GM23338 (cell line): ENCODE data around the gene C1orf116. TPM values are rescaled to one million over a fixed set of nuclear protein-coding genes. Genes with fewer than 3 reads are reported as not detected.

ENCODE experiments used
- ATAC-seq: fragments of 200-7000 bp; cut with Tn5 transposase; 3 replicates; pipeline ENCODE4 v1.9.1; 2020
- DNase-seq: peaks from one replicate; pipeline ENCODE4 v3.0.0-alpha.2; 2015; ENCODE audit warnings: low spot score
- H2AFZ ChIP-seq: fragments of 200-600 bp; sonication (generic); 2 replicates; pipeline ENCODE4 v1.8.0; 2016; ENCODE audit warnings: antibody characterized with exemption, mild to moderate bottlenecking, moderate library complexity
- H3F3A ChIP-seq: fragments of 200-600 bp; sonication (generic); replicated peaks from 2 replicates; pipeline ENCODE4 v1.8.0; 2017; ENCODE audit warnings: antibody characterized with exemption, mixed run types, low read depth
- H3K27ac ChIP-seq: fragments of 200-600 bp; sonication (generic); 2 replicates; pipeline ENCODE4 v1.6.1; 2016; ENCODE audit warnings: low read depth
- H3K27me3 ChIP-seq: fragments of 200-600 bp; sonication (generic); 2 replicates; pipeline ENCODE4 v1.8.0; 2016; ENCODE audit warnings: mild to moderate bottlenecking, mixed run types, moderate library complexity; ENCODE audit not compliant: insufficient read depth
- H3K36me3 ChIP-seq: fragments of 200-600 bp; sonication (generic); 2 replicates; pipeline ENCODE4 v1.8.0; 2016; ENCODE audit warnings: mild to moderate bottlenecking; ENCODE audit not compliant: insufficient read depth
- H3K4me1 ChIP-seq: fragments of 200-600 bp; sonication (generic); 2 replicates; pipeline ENCODE4 v1.8.0; 2016; ENCODE audit warnings: mild to moderate bottlenecking, moderate library complexity; ENCODE audit not compliant: insufficient read depth
- H3K4me2 ChIP-seq: fragments of 200-600 bp; sonication (generic); 2 replicates; pipeline ENCODE4 v1.7.1; 2017; ENCODE audit warnings: mixed run types
- H3K4me3 ChIP-seq: fragments of 200-600 bp; sonication (generic); 2 replicates; pipeline ENCODE4 v1.6.1; 2016; ENCODE audit warnings: mixed run types
- H3K79me2 ChIP-seq: fragments of 200-600 bp; sonication (generic); replicated peaks from 2 replicates; pipeline ENCODE4 v1.8.0; 2017; ENCODE audit warnings: mild to moderate bottlenecking; ENCODE audit not compliant: insufficient read depth
- H3K9me2 ChIP-seq: fragments of 200-600 bp; sonication (generic); 2 replicates; pipeline ENCODE4 v1.8.0; 2017; ENCODE audit not compliant: insufficient read depth
- H4K20me1 ChIP-seq: fragments of 200-600 bp; sonication (generic); replicated peaks from 2 replicates; pipeline ENCODE4 v1.8.0; 2017; ENCODE audit warnings: mild to moderate bottlenecking; ENCODE audit not compliant: insufficient read depth
- H3K27ac Mint-ChIP-seq: 2 replicates; pipeline ENCODE4 v1.8.0; 2020; ENCODE audit warnings: inconsistent platforms, mild to moderate bottlenecking, moderate library complexity, mixed read lengths
- H3K27me3 Mint-ChIP-seq: 3 replicates; pipeline ENCODE4 v1.8.0; 2022; ENCODE audit warnings: low read depth, mild to moderate bottlenecking, moderate library complexity, mixed read lengths, inconsistent platforms; ENCODE audit not compliant: insufficient read depth, poor library complexity
- H3K36me3 Mint-ChIP-seq: 3 replicates; pipeline ENCODE4 v1.8.0; 2021; ENCODE audit warnings: low read depth, mild to moderate bottlenecking, inconsistent platforms, moderate library complexity, mixed read lengths
- H3K4me1 Mint-ChIP-seq: 3 replicates; pipeline ENCODE4 v1.8.0; 2020; ENCODE audit warnings: mild to moderate bottlenecking, inconsistent platforms, mixed read lengths
- H3K4me3 Mint-ChIP-seq: 3 replicates; pipeline ENCODE4 v1.8.0; 2021; ENCODE audit warnings: moderate library complexity, mild to moderate bottlenecking, inconsistent platforms, mixed read lengths
- H3K9me3 Mint-ChIP-seq: 3 replicates; pipeline ENCODE4 v1.8.0; 2020; ENCODE audit warnings: moderate library complexity, mild to moderate bottlenecking, inconsistent platforms, mixed read lengths
- CTCF ChIP-seq, 2 experiments: fragments of 200-600 bp in 1 of 2; sonication (generic) in 1 of 2; conservative IDR thresholded peaks; 2 replicates each; pipeline versions ENCODE4 v1.5.1 to v1.6.1; 2016 to 2017; ENCODE audit warnings: antibody characterized with exemption in 2 of 2, low read depth in 2 of 2, mild to moderate bottlenecking in 2 of 2, moderate library complexity in 1 of 2
- EZH2 ChIP-seq: fragments of 200-600 bp; sonication (generic); IDR thresholded peaks from one replicate; pipeline ENCODE4 v1.8.0; 2017; ENCODE audit warnings: antibody characterized with exemption, mild to moderate bottlenecking, low read depth; ENCODE audit not compliant: unreplicated experiment
- JUNB ChIP-seq: IDR thresholded peaks from one replicate; pipeline ENCODE4 v1.6.1; 2016; ENCODE audit warnings: antibody characterized with exemption; ENCODE audit not compliant: unreplicated experiment
- STAT1 ChIP-seq: IDR thresholded peaks from one replicate; pipeline ENCODE4 v1.6.1; 2016; ENCODE audit warnings: antibody characterized with exemption; ENCODE audit not compliant: unreplicated experiment
- ZNF114 ChIP-seq: fragments of 250-450 bp; sonication (Bioruptor Pico); IDR thresholded peaks from 2 replicates; pipeline ENCODE4 v1.5.0; 2020; ENCODE audit warnings: mild to moderate bottlenecking, moderate library complexity
- ZNF331 ChIP-seq: fragments of 250-450 bp; sonication (Bioruptor Pico); IDR thresholded peaks from 2 replicates; pipeline ENCODE4 v1.5.0; 2020; ENCODE audit warnings: low read depth, mild to moderate bottlenecking, moderate library complexity
- ZNF462 ChIP-seq: fragments of 250-450 bp; sonication (Bioruptor Pico); IDR thresholded peaks from 2 replicates; pipeline ENCODE4 v1.5.0; 2020; ENCODE audit warnings: mild to moderate bottlenecking, moderate library complexity
- polyA plus RNA-seq: library from polyadenylated mRNA; unstranded; fragments of >200 nt; fragmentation: Nextera tagmentation; extraction: Ambion mirVana; gene quantifications from 2 replicates; pipeline ENCODE4 v1.2.1, GENCODE V29; 2016
- total RNA-seq: library from RNA; depleted of rRNA; stranded (reverse); fragments of >200 nt; shearing (Covaris generic); gene quantifications from 2 replicates; pipeline ENCODE4 v1.2.3, GENCODE V29; 2014

C1orf116 gene
- total and polyA plus RNA-seq, 2 experiments from 2014 or later: 2.3 to 5.3 TPM

GRCh38 chr1:206979379-206980043 lies 53.0 kb downstream of the C1orf116 start:
- ATAC-seq: peak; percentile 82
- Histone ChIP-seq H3K27ac (no peak overlapping the region), H3K4me2 (no peak overlapping the region), H2AFZ (no peak overlapping the region; the same call in 1 of the 2 replicates), H4K20me1 (no peaks in the 10 kb centered on the region), H3K4me3 (no peak overlapping the region), H3F3A (no peaks in the 10 kb centered on the region), H3K36me3 (no peaks in the 10 kb centered on the region), H3K79me2 (no peaks in the 10 kb centered on the region), H3K27me3 (no peaks in the 10 kb centered on the region), H3K4me1 (peaks cover 16% of the 10 kb centered on the region), H3K9me2 (0 out of 2 replicates have a peak, but pooled peaks cover 3% of the 10 kb centered on the region)
- TF ChIP-seq ZNF331 (CRISPR knock-in tag): no peak
- TF ChIP-seq CTCF (conservative IDR thresholded peaks at IDR 0.05; ENCODE audit: low read depth in 2 of 2): peak; percentile 67 to 78
- Mint-ChIP-seq H3K36me3 (no peaks in the 10 kb centered on the region), H3K9me3 (no peaks in the 10 kb centered on the region), H3K27me3 (peaks cover 7% of the 10 kb centered on the region), H3K4me1 (peaks cover 23% of the 10 kb centered on the region; the same call in 2 of the 3 replicates), H3K4me3 (no peak overlapping the region), H3K27ac (peak overlapping the region; percentile 47; the same call in 1 of the 2 replicates)
- DNase-seq: peak; percentile 73

DNA sequence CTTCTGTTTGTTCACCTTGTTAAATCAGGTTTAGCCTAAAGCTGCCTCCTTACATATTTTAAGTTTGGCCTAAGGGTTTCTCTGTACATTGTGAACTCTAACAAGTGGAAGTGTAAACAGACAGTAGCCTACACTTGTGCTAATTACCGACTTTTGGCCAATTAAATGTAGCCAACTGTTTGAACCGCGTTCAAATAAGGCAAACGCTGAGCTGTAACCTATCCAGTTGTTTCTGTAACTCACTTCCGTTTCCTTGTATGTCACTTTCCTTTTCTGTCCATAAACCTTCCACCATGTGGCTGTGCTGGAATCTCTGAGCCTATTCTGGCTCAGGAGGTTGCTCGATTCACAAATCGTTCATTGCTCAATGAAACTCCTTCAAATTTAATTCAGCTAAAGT lies 54.3 kb downstream of the C1orf116 start:
- Mint-ChIP-seq H3K36me3 (no peaks in the 10 kb centered on the region), H3K27me3 (peaks cover 7% of the 10 kb centered on the region), H3K4me1 (peaks cover 21% of the 10 kb centered on the region; the same call in 2 of the 3 replicates), H3K27ac (no peak overlapping the region), H3K4me3 (no peak overlapping the region), H3K9me3 (no peaks in the 10 kb centered on the region)
- Histone ChIP-seq H3K4me3 (no peak overlapping the region), H4K20me1 (no peaks in the 10 kb centered on the region), H3K36me3 (no peaks in the 10 kb centered on the region), H3K4me2 (no peak overlapping the region), H3K79me2 (no peaks in the 10 kb centered on the region), H3K27ac (no peak overlapping the region), H2AFZ (no peak overlapping the region), H3K9me2 (no peaks in the 10 kb centered on the region), H3F3A (no peaks in the 10 kb centered on the region), H3K4me1 (peaks cover 11% of the 10 kb centered on the region), H3K27me3 (no peaks in the 10 kb centered on the region)
- ATAC-seq (no peak), DNase-seq (no peak)
- TF ChIP-seq JUNB (no peak), CTCF (conservative IDR thresholded peaks at IDR 0.05; ENCODE audit: low read depth in 2 of 2) (no peak), STAT1 (no peak), ZNF331 (CRISPR knock-in tag) (no peak), EZH2 (no peak), ZNF114 (CRISPR knock-in tag) (no peak), ZNF462 (CRISPR knock-in tag) (no peak)
